GM10266 (cell line): Measurements from ENCODE around the gene MAMDC4.

Experiments
- DNase-seq: peaks from one replicate; pipeline ENCODE4 v3.0.0; 2012; ENCODE audit errors: extremely low spot score
- TF ChIP-seq, protein P1 (sequence below): IDR thresholded peaks from 2 replicates; pipeline ENCODE4 v1.5.1; 2012; ENCODE audit warnings: mild to moderate bottlenecking, low read depth; ENCODE audit not compliant: control insufficient read depth, insufficient read depth; ENCODE audit errors: missing control alignments

The MAMDC4 gene

DNA sequence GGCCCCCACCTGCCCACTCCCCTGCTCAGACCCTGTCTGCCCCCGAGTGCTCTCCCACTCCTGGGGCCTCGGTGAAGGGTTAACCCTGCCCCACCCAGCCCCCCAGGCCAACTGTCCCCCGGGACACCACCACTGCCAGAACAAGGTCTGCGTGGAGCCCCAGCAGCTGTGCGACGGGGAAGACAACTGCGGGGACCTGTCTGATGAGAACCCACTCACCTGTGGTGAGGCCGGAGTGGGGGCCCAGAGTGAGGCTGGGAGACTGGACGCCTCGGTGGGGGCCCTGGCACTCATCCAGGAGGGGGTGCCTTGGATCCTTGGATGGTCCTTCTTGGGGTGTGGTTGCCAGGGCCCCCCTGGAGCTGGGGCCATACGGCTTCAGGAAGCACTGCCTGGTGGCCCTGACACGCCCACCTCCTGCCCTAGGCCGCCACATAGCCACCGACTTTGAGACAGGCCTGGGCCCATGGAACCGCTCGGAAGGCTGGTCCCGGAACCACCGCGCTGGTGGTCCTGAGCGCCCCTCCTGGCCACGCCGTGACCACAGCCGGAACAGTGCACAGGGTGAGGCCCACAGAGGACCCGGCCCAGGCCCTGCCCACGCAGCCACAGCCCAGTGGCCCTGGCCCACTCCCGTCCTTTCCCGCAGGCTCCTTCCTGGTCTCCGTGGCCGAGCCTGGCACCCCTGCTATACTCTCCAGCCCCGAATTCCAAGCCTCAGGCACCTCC, 2.1 kb downstream of the MAMDC4 start:
- TF ChIP-seq, protein P1, sequence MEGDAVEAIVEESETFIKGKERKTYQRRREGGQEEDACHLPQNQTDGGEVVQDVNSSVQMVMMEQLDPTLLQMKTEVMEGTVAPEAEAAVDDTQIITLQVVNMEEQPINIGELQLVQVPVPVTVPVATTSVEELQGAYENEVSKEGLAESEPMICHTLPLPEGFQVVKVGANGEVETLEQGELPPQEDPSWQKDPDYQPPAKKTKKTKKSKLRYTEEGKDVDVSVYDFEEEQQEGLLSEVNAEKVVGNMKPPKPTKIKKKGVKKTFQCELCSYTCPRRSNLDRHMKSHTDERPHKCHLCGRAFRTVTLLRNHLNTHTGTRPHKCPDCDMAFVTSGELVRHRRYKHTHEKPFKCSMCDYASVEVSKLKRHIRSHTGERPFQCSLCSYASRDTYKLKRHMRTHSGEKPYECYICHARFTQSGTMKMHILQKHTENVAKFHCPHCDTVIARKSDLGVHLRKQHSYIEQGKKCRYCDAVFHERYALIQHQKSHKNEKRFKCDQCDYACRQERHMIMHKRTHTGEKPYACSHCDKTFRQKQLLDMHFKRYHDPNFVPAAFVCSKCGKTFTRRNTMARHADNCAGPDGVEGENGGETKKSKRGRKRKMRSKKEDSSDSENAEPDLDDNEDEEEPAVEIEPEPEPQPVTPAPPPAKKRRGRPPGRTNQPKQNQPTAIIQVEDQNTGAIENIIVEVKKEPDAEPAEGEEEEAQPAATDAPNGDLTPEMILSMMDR = no peak

DNA sequence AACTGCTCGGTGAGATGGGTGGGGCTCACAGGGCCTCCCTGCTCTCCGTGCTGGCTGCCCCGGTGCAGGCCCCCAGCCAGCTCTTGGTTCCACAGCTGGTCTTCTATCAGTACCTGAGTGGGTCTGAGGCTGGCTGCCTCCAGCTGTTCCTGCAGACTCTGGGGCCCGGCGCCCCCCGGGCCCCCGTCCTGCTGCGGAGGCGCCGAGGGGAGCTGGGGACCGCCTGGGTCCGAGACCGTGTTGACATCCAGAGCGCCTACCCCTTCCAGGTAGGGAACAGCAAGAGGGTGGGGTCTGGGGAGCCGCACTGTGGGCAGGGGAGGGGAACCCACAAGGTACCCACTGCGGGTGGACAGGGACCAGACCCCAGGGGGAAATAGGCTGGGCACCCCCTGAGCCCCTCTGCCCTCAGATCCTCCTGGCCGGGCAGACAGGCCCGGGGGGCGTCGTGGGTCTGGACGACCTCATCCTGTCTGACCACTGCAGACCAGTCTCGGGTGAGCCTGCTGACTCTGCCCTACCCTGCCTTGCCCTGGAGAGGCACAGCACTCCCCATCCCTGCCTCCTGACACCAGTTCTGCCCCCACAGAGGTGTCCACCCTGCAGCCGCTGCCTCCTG, 2.8 kb downstream of the MAMDC4 start:
- no peak for DNase-seq
- TF ChIP-seq, protein P1 = no peak

More for the DNA sequence above, 2.1 kb downstream of the MAMDC4 start:
- DNase-seq = no peak

DNA sequence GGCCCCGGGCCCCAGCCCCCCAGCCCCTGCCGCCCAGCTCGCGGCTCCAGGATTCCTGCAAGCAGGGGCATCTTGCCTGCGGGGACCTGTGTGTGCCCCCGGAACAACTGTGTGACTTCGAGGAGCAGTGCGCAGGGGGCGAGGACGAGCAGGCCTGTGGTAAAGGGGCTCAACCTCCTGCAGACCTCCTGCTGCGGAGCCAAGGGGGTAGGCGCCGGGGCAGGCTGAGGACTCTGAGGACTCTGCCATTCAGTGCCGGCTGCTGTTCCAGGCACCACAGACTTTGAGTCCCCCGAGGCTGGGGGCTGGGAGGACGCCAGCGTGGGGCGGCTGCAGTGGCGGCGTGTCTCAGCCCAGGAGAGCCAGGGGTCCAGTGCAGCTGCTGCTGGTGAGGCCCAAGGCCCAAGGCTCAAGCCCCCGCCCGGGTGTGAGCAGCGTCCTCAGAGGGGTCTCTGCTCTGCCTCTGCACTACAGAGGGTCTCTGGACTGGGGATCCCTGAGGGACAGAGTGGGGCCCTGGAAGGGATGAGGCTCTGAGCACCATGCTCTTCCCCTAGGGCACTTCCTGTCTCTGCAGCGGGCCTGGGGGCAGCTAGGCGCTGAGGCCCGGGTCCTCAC, 3.4 kb downstream of the MAMDC4 start:
- DNase-seq = no peak

DNA sequence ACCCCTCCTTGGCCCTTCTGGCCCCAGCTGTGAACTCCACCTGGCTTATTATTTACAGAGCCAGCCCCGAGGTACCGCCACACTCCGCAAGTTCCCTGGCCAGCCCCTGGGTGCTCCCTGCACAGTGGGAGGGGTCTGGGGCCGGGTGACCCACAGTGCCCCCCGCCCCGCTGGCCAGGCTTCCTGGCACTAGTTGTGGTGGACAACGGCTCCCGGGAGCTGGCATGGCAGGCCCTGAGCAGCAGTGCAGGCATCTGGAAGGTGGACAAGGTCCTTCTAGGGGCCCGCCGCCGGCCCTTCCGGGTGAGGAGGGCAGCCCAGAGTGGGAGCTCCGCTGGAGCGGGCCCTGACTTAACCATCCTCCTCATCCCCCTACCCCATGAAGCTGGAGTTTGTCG, 3.9 kb downstream of the MAMDC4 start:
- TF ChIP-seq, protein P1 = no peak
- no peak for DNase-seq

More for the DNA sequence above, 3.4 kb downstream of the MAMDC4 start:
- TF ChIP-seq, protein P1 = no peak

DNA sequence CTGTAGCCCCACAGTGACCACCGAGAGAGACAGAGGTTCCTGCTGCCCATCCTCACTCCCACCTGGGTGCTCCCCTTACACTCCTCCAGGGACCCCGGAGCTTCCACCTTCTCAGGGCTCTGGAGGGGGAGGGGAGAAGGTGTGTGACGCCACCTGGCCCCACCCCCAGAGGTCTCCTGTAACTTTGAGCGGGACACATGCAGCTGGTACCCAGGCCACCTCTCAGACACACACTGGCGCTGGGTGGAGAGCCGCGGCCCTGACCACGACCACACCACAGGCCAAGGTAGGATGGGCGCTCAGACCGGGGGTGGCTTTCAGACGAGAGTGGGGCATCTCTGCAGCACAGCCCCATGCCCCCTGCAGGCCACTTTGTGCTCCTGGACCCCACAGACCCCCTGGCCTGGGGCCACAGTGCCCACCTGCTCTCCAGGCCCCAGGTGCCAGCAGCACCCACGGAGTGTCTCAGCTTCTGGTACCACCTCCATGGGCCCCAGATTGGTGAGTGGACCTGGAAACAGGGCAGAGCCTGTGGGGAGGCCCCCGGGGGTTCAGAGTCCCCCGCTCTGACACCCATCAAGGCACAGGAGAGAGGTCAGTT, 4.5 kb downstream of the MAMDC4 start:
- TF ChIP-seq, protein P1 = no peak
- no peak for DNase-seq

DNA sequence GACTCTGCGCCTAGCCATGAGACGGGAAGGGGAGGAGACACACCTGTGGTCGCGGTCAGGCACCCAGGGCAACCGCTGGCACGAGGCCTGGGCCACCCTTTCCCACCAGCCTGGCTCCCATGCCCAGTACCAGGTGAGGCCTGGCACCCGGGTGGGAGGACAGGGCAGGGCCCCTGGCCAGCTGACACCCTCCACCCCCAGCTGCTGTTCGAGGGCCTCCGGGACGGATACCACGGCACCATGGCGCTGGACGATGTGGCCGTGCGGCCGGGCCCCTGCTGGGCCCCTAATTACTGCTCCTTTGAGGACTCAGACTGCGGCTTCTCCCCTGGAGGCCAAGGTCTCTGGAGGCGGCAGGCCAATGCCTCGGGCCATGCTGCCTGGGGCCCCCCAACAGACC, 5.0 kb downstream of the MAMDC4 start:
- DNase-seq = no peak
- TF ChIP-seq, protein P1 = no peak
